Loucy (cell line): ENCODE results near the gene PXT1.

Source experiments
- H2AFZ ChIP-seq: fragments of 200-600 bp; sonication (generic); 2 replicates; pipeline ENCODE4 v1.6.0; 2016; ENCODE audit warnings: antibody characterized with exemption, mild to moderate bottlenecking, low read length, moderate library complexity
- H3F3A ChIP-seq: fragments of 200-600 bp; 2 replicates; pipeline ENCODE4 v1.6.0; 2016; ENCODE audit warnings: antibody characterized with exemption, low read depth, mild to moderate bottlenecking
- H3K27me3 ChIP-seq: fragments of 200-600 bp; sonication (generic); 2 replicates; pipeline ENCODE4 v1.6.1; 2014; ENCODE audit warnings: low read length, mild to moderate bottlenecking; ENCODE audit not compliant: insufficient read depth, poor library complexity, severe bottlenecking
- H3K36me3 ChIP-seq: fragments of 200-600 bp; sonication (generic); 2 replicates; pipeline ENCODE4 v1.6.1; 2016; ENCODE audit warnings: low read length; ENCODE audit not compliant: insufficient read depth
- H3K4me1 ChIP-seq: fragments of 200-600 bp; sonication (generic); 2 replicates; pipeline ENCODE4 v1.5.1; 2014; ENCODE audit warnings: low read length, mild to moderate bottlenecking; ENCODE audit not compliant: insufficient read depth, poor library complexity, severe bottlenecking
- H3K4me2 ChIP-seq: fragments of 200-600 bp; sonication (generic); 2 replicates; pipeline ENCODE4 v1.6.0; 2014; ENCODE audit warnings: antibody characterized with exemption, low read length, low read depth, mild to moderate bottlenecking; ENCODE audit not compliant: poor library complexity, severe bottlenecking
- H3K4me3 ChIP-seq: fragments of 200-600 bp; sonication (generic); 2 replicates; pipeline ENCODE4 v1.5.1; 2014; ENCODE audit warnings: low read length, mild to moderate bottlenecking, mixed read lengths; ENCODE audit not compliant: poor library complexity, severe bottlenecking
- H3K79me2 ChIP-seq: fragments of 200-600 bp; sonication (generic); 2 replicates; pipeline ENCODE4 v1.6.1; 2014; ENCODE audit warnings: low read length; ENCODE audit not compliant: insufficient read depth
- H3K9ac ChIP-seq: fragments of 200-600 bp; sonication (generic); 2 replicates; pipeline ENCODE4 v1.6.0; 2014; ENCODE audit warnings: mild to moderate bottlenecking, low read depth, low read length, moderate library complexity; ENCODE audit not compliant: poor library complexity, severe bottlenecking
- H3K9me2 ChIP-seq: fragments of 200-600 bp; sonication (generic); replicated peaks from 2 replicates; pipeline ENCODE4 v1.6.1; 2016; ENCODE audit warnings: low read depth, low read length, mixed read lengths
- H3K9me3 ChIP-seq: fragments of 200-600 bp; sonication (generic); 2 replicates; pipeline ENCODE4 v1.6.1; 2014; ENCODE audit warnings: mild to moderate bottlenecking, antibody characterized with exemption, low read length, low read depth; ENCODE audit not compliant: insufficient read depth
- H4K20me1 ChIP-seq: fragments of 200-600 bp; sonication (generic); 2 replicates; pipeline ENCODE4 v1.6.0; 2014; ENCODE audit warnings: antibody characterized with exemption, low read length, mild to moderate bottlenecking; ENCODE audit not compliant: insufficient read depth, poor library complexity, severe bottlenecking
- EZH2phosphoT487 ChIP-seq: fragments of 200-600 bp; IDR thresholded peaks from 2 replicates; pipeline ENCODE4 v1.6.1; 2018; ENCODE audit warnings: antibody characterized with exemption, mild to moderate bottlenecking, moderate library complexity, borderline replicate concordance
- TF ChIP-seq, protein P1 (sequence below): fragments of 200-600 bp; sonication (generic); conservative IDR thresholded peaks from 2 replicates; pipeline ENCODE4 v1.5.1; 2014; ENCODE audit warnings: mild to moderate bottlenecking, antibody characterized with exemption, low read length

The PXT1 gene

DNA sequence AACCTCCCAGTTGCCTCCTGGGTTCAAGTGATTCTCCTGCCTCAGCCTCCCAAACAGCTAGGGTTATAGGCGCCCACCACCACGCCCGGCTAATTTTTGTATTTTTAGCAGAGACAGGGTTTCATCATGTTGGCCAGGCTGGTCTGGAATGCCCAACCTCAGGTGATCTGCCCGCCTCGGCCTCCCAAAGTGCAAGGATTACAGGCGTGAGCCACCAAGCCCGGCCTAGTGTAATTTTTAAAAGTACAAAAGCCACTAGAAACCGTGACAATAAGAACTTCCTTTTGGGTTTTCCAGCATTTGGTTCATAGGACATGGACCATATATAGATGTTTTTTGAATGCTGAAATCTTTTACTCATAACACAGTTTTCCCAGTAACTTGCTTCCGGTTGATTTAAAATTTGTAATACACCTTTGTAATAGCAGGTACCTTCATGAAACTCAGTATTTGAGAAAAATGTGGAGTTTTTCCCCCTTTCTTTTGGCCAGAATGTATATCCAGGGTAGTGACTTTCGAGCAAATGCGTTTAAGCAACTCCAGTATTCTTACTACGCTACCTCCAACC lies 467 bp downstream of the PXT1 start:
- peaks cover 20% of the 10 kb centered on the region for H4K20me1 ChIP-seq
- H3K4me2 ChIP-seq = peak overlapping the region; percentile 90
- no peaks in the 10 kb centered on the region for H3K36me3 ChIP-seq
- no peaks in the 10 kb centered on the region for H3K9me3 ChIP-seq
- peaks cover 44% of the 10 kb centered on the region for H3K4me1 ChIP-seq
- no peaks in the 10 kb centered on the region for H3K27me3 ChIP-seq
- H3K9me2 ChIP-seq = no peaks in the 10 kb centered on the region
- H3K4me3 ChIP-seq = peak overlapping the region; percentile 78
- H3K9ac ChIP-seq = peak overlapping the region; percentile 90
- peak overlapping the region; percentile 87 for H2AFZ ChIP-seq
- peaks cover 46% of the 10 kb centered on the region for H3K79me2 ChIP-seq
- H3F3A ChIP-seq = no peaks in the 10 kb centered on the region
- TF ChIP-seq EZH2phosphoT487 = no peak
- TF ChIP-seq, protein P1, sequence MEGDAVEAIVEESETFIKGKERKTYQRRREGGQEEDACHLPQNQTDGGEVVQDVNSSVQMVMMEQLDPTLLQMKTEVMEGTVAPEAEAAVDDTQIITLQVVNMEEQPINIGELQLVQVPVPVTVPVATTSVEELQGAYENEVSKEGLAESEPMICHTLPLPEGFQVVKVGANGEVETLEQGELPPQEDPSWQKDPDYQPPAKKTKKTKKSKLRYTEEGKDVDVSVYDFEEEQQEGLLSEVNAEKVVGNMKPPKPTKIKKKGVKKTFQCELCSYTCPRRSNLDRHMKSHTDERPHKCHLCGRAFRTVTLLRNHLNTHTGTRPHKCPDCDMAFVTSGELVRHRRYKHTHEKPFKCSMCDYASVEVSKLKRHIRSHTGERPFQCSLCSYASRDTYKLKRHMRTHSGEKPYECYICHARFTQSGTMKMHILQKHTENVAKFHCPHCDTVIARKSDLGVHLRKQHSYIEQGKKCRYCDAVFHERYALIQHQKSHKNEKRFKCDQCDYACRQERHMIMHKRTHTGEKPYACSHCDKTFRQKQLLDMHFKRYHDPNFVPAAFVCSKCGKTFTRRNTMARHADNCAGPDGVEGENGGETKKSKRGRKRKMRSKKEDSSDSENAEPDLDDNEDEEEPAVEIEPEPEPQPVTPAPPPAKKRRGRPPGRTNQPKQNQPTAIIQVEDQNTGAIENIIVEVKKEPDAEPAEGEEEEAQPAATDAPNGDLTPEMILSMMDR = no peak

DNA sequence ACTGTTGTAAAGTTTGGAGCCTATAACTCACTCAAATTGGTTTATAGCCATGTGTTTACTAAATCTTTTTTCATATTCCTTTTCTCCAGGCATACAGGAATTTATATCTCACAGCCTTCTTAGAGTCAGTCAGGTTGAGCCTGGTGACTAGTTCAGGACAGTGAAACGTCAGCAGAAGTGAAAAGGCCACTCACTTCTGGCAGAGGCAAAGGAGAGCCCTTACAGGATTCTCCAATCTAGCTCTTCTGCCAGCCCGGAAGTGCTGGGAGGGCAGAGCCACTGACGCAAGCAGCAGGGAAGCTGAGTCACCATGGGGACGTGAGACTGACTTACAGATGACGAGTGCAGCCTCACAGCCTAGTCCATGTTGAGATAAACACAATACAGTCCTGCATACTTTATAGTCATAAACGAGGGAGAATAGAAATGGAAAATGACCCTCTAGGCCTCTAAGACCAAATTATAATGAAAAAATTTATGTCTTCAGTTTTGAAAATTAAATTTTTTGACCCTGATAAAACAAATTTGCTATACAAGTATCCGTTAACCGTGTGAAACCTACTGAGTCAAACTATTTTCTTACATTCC lies 1.3 kb downstream of the PXT1 start:
- H3K4me1 ChIP-seq = peaks cover 38% of the 10 kb centered on the region
- H3K9ac ChIP-seq = peak overlapping the region; percentile 51
- H4K20me1 ChIP-seq = peaks cover 15% of the 10 kb centered on the region
- peak overlapping the region; percentile 90 for H3K4me2 ChIP-seq
- no peaks in the 10 kb centered on the region for H3K9me2 ChIP-seq
- H3K27me3 ChIP-seq = no peaks in the 10 kb centered on the region
- peaks cover 38% of the 10 kb centered on the region for H3K79me2 ChIP-seq
- no peaks in the 10 kb centered on the region for H3F3A ChIP-seq
- TF ChIP-seq, protein P1 = no peak
- TF ChIP-seq EZH2phosphoT487 = no peak
- peak overlapping the region; percentile 51 for H3K4me3 ChIP-seq
- H2AFZ ChIP-seq = peak overlapping the region; percentile 72; the same call in 1 of the 2 replicates
- no peaks in the 10 kb centered on the region for H3K9me3 ChIP-seq
- H3K36me3 ChIP-seq = no peaks in the 10 kb centered on the region

DNA sequence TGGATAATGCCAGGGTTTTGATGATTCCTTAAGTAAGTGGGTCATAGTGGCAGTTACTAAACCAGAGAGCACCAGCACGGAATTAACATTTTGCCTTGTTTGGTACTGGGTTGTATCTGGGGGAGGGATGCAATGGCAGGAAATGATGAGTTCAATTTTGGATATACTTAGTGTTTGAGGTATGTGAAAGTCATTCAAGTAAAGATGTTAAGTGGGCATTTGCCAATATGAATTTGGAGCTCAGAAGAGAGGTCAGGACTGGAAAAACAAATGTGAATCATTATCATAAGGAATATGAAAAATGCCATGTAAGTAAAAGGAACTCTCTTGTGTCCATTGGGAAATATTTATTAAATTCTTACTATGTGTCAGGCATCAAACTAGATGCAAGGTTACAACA lies 6.2 kb downstream of the PXT1 start:
- H3K9me2 ChIP-seq = no peaks in the 10 kb centered on the region
- no peaks in the 10 kb centered on the region for H3F3A ChIP-seq
- no peaks in the 10 kb centered on the region for H3K27me3 ChIP-seq
- no peaks in the 10 kb centered on the region for H3K79me2 ChIP-seq
- TF ChIP-seq, protein P1 = no peak
- no peak for TF ChIP-seq EZH2phosphoT487
- H3K4me1 ChIP-seq = peaks cover 7% of the 10 kb centered on the region
- no peak overlapping the region for H3K4me2 ChIP-seq
- no peaks in the 10 kb centered on the region for H3K9me3 ChIP-seq
- no peaks in the 10 kb centered on the region for H4K20me1 ChIP-seq
- no peaks in the 10 kb centered on the region for H3K36me3 ChIP-seq
- no peak overlapping the region for H3K9ac ChIP-seq
- H2AFZ ChIP-seq = no peak overlapping the region
- no peak overlapping the region for H3K4me3 ChIP-seq
